Body of pancreas (tissue), 4 donors: Measurements from ENCODE around the gene ATG10.
"Not testable (repeated sequence)": the region's sequence is repeated elsewhere in the genome, so short reads cannot be mapped to it uniquely, and the experiment has no call there.

Experiments used
- POLR2A ChIP-seq, 3 donors: fragments of 450-650 bp; IDR thresholded peaks; one replicate each; pipeline ENCODE4 v1.6.1; 2016; ENCODE audit warnings: antibody characterized with exemption in 3 of 3, mild to moderate bottlenecking in 2 of 3
- TF ChIP-seq, protein P1 (sequence below), 7 experiments: fragments of 450-650 bp in 4 of 7; fragments of 200-600 bp in 3 of 7; sonication (generic) in 3 of 7; IDR thresholded peaks; one replicate each; pipeline ENCODE4 v1.5.1; 2016 to 2019; ENCODE audit warnings: antibody characterized with exemption in 7 of 7

- TF ChIP-seq, protein P1, sequence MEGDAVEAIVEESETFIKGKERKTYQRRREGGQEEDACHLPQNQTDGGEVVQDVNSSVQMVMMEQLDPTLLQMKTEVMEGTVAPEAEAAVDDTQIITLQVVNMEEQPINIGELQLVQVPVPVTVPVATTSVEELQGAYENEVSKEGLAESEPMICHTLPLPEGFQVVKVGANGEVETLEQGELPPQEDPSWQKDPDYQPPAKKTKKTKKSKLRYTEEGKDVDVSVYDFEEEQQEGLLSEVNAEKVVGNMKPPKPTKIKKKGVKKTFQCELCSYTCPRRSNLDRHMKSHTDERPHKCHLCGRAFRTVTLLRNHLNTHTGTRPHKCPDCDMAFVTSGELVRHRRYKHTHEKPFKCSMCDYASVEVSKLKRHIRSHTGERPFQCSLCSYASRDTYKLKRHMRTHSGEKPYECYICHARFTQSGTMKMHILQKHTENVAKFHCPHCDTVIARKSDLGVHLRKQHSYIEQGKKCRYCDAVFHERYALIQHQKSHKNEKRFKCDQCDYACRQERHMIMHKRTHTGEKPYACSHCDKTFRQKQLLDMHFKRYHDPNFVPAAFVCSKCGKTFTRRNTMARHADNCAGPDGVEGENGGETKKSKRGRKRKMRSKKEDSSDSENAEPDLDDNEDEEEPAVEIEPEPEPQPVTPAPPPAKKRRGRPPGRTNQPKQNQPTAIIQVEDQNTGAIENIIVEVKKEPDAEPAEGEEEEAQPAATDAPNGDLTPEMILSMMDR (IDR thresholded peaks at IDR 0.05): not testable (repeated sequence)
- TF ChIP-seq POLR2A (IDR thresholded peaks at IDR 0.05): not testable (repeated sequence)
These were observed 300.9 kb downstream of the ATG10 start for GRCh38 chr5:82272571-82273356.
